Activated T-cell treated with anti-CD3 and anti-CD28 coated beads, Interleukin-2, amount 50 U/mL, for 48 hours (primary cell): Measurements from ENCODE around the gene SLC25A10.

Source experiments
- DNase-seq, 2 experiments: peaks; one replicate each; pipeline ENCODE4 v3.0.0-alpha.2; 2020

Gene SLC25A10, protein sequence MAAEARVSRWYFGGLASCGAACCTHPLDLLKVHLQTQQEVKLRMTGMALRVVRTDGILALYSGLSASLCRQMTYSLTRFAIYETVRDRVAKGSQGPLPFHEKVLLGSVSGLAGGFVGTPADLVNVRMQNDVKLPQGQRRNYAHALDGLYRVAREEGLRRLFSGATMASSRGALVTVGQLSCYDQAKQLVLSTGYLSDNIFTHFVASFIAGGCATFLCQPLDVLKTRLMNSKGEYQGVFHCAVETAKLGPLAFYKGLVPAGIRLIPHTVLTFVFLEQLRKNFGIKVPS

DNA sequence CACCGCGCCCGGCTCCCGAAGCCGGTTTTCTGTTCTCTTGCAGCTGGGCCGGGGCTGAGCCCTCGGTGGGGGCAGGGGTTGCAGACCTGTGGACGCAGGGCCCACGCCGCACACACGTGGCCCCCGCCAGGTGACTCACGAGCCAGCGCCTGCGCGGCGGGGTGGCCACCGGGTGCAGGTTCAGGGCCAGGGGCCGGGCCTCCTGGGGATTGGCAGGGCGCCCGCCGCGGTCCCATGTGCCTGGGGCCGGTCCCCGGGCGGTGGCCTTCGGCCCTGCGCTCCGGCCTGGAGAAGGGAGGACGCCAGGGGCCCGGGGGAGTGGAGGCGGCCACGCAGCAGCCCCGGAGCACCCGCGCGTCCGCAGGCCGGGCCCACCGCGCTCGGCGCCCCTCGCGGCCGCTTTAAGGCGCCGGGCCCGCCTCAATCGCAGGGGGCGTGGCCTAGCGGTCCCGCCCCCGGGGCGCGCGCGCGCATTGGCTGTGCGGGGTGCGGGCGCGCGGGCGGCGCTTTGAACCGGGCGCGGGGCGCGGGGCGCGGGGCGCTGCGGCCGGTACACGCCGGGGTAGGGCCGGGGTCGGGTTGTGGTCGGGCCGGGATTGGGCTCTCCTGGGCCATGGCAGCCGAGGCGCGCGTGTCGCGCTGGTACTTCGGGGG lies at the start of gene SLC25A10:
TSS of gene SLC25A10 (plus strand) at position 471 of the 654 bp plus-strand sequence. CDS start at position 614, 143 bp downstream.
- DNase-seq = peak; percentile 87 to 92

DNA sequence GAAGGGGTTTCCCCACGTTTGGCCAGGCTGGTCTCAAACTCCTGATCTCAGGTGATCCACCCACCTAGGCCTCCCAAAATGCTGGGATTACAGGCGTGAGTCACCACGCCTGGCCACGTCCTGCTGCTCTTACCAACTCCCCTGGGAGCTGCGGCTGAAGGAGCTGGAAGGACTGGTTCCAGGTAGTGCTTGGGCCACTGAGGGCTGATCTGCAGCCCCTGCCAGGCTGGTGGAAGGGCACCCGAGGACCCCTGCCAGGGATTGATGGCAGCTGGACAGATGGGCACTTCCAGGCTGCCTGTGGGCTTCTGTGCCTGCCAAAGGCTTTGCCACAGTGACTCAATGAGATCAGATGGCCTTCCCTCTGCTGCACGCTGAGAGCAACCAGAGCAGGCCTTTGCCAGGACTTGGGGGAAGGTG lies 48.0 kb upstream of the SLC25A10 start:
- peak; percentile 54 to 56 for DNase-seq

DNA sequence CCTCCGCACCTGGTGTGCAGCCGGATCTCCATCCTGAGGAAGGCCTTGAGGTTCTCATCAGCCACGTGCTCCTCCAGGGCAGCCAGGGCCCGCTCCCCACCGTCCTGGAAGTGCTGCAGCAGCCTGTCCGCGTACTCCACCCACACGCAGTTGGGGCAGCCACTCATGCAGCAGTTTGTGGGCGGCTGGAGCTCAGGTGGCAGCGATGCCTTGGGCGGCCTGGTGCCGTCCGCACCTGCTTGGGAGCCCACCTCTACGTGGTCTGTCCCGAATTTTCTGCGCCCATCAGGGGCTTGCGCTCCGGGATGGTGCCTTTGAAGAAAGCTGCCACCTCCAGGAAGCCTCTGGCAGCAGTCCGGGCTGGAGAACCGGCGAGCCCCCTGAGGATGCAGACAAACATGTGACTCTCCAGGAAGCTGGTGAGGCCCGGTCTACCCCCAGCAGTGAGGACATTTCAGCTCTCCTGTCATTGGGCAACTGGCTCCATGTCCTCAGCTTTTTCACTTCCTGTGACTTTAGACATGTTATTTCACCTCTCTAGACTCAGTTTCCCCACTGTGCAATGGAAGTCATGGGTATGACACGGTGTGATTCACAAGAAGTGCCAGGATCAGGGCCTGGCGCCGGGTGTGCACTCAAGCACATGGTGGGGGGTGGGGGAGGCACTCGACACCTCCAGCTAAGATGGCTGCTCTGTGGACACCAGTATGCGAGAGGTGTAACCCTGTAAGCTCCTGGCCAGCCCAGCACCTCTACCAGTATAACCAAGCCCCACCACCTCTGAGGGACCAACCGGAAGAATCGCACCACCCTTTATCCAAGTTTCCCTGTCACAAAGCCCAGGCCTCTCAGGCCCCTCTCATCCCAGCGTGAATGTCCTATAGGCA lies 46.6 kb upstream of the SLC25A10 start:
- peak; percentile 81 to 83 for DNase-seq

DNA sequence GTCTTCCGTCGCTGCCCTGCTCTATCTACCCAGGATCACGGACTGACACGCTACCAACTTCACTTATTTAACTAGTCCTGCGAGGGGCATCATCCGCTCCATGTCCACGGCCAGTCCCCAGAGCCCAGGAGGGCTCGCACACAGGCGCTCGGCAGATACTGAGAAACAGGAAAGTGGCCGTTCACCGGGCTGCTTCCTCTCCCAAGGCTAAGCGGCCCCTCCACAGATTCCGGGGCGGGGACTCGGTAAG lies 46.1 kb upstream of the SLC25A10 start:
- no peak for DNase-seq

DNA sequence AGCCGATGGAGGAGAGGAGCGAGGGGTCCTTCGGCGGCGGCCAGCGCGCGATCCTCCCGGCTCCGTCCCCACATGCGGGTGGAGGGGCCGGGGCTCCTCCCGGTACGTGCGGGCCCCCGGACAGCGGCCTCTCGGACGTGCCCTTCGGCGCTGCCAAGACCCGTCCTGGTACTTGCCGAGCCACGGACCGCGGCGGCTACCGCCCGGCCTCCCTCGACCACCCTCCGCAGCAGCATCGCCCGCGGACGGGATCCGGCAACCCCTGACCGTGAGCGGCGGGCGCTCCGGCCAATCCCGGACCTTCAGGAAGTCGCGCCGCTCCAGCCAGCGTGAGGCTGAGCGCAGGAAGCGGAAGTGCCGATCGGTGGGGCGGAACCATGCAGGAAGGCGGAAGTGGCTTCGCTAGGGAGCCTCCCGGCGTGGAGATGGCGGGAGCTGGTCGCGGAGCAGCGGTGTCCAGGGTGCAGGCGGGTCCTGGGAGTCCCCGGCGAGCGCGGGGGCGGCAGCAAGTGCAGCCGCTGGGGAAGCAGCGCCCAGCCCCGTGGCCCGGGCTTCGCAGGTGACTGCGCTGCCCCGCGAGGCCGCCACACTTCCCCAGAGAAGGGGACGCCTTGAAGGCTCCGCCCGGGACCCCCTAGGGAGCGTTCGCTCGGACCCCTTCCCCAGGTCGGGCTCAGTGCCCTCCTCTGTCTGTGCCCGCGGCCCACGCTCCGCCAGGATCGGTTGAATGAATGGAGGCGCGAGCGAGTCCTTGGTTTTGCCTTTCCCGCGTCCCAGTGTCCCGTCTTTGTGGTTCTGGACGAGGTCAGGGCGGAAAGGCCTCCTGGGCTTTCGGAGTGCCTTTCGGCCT lies 45.5 kb upstream of the SLC25A10 start, which contains the start of the genes CCDC137 and OXLD1:
TSS of gene CCDC137 (plus strand) at position 396 of the 850 bp plus-strand sequence. CDS start at position 426, 30 bp downstream.
TSS of gene OXLD1 (minus strand) at position 264 of the 850 bp plus-strand sequence. CDS start at position 236, 28 bp downstream.
- DNase-seq = peak; percentile 94 to 96

DNA sequence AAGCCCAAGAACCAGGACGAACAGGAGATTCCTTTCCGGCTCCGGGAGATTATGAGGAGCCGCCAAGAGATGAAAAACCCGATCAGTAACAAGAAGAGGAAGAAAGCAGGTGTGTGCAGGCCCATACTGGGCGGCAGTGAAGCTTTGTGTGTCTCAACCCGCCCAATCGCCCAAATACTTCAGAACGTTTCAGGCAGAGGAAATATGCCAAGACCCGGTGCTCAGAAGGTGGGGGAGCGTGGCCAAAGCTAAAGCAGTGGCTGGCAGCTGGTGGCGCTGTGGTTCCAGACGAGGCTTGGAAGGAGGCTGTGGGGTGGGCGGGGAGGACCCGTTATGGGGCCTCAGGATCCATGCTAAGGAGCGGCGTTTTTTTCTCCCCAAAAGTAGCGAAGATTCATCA lies 44.3 kb upstream of the SLC25A10 start:
- DNase-seq = peak in 1 of 2 experiments; percentile 47

DNA sequence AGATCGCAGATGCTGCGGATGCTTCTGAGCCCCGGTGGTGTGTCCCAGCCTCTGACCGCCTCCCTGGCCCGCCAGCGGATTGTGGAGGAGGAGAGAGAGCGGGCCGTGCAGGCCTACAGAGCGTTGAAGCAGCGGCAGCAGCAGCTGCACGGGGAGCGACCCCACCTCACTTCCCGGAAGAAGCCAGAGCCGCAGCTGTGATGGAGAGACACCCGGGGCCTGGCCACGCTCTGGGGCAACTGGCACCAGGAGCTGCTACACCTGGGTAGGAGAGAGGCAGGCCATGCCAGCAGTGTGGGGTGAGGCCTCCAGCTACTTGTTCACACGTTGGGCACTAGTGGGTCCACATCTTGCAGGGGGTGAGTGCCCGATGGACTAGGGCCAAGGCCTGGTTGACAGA lies 39.6 kb upstream of the SLC25A10 start:
- no peak for DNase-seq

DNA sequence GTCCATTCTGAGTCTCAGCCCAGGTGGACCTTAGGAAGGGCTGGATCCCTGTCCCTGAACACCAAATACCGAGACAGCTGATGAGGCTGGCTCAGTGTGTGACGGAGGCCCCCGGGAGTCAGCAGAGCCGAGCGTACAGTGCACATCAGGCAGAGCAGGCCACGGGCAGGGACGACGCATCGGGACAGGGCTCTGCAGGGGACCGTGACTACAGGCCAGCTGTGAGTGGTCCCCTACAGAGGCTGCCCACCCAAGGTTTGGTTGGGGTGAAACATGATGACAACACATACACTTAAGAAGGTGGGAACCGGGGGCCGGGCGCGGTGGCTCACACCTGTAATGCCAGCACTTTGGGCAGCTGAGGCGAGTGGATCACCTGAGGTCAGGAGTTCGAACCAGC lies 39.1 kb upstream of the SLC25A10 start:
- DNase-seq = no peak

DNA sequence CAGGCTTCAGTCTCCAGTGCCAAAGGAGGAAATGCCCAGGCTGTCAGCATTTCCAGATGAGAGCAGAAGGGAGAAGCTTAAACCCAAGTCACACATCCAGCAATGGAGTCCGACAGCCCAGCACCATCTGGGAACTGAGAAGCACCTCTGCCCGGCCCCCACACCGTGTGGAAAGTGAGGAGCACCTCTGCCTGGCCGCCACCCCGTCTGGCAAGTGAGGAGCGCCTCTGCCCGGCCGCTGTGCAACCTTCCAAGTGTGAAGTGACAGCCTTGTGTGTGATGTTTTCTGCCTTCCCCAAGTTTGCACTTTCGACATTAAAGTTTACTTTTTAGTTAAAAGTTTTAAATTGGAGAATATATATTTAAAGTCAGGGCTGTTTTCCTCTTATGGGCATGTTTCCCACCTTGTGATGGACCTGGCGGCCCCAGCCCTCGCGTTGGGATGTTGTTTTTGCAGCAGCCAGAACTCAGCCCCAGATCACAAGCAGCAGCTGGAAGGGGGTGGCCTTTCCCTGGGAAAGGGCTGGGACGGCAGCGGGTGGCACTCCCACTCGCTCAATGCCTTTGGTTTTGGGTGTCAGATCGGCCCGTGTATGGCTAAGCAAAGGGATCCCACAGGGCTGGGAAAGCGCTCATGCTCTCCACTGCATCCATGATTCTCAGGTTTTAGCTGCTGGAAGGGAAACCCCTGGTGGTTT lies 38.4 kb upstream of the SLC25A10 start:
- DNase-seq = no peak

DNA sequence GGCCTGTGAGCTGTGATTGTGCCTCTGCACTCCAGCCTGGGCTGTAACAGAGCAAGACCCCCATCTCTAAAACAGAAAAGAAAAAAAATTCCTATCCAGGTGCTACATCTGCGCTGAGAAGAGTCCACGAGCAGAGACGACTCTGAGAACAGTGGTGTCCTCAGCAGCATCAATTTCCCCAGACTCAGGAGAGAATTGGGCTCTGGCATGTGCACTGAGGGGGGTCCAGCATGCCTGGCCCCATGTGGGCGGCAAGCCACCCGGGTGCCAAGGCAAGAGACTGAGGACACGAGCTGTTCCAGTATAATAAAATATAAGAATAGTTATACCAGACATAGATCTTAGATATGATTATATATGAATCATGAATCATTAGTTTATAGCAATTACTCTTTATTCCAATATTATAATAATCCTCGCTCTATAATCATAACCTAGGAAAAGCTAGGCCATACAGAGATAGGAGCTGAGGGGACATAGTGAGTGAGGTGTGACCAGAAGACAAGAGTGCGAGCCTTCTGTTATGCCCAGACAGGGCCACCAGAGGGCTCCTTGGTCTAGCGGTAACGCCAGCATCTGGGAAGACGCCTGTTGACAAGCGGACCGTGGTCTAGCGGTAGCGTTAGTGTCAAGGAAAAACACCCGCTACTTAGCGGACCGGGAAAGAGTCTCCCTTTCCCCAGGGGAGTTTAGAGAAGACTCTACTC lies 36.4 kb upstream of the SLC25A10 start:
- DNase-seq = peak; percentile 50 to 62

DNA sequence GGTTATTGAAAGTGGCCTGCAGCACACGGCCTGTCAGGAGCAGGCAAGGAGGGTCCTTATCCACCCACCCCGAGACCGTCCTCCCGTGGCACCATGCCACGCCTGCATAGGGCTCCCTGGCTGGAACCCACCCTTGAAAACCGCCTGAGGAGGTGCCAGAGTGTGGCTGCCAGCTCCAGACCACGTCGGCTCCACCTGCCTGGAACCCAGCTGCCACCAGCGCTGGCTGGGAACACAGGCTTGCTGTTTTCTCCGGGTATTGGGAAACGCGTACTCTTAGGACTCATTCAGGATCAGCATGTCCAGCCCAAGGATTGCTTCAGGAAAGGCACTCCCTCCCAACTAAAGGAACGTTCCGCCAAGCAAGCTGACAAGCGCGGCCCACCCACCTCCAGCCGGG lies 35.2 kb upstream of the SLC25A10 start:
- DNase-seq = no peak

DNA sequence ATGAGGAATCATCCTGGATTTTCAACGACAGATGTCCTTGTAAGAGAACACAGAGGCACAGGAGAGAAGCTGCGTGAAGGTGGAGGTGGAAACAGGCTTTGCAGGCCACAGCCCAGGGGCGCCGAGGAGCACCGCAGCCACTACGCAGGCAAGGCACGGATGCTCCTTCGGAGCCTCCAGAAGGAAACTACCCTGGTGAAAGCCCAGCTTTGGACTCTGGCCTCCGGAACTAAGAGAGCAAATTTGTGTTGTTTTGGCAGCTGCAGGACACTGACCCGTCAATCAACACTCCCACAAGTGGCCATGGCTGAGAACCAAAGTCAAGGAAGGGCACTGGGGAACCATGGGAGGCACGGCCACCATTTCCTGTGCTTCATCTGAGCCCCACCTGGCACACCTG lies 31.9 kb upstream of the SLC25A10 start:
- DNase-seq = no peak

DNA sequence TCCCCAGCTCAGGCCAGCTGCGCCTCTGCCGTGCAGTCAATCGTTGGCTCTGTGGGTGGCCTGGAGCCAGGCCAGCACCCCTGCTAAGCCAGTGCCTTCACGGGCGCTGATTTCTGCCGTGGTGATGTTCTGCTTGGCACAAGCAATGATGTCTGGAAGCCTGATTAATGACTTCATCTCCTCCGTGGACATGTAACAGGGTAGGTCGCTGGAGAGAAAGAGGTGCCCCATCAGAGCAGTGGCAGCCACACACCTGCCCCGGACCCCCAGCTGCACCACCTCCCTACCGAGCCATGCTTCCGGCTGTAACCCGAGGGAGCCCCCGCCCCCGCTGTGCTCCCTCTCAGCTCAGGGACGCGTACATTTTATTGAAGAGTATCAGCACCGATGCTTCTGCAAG lies 30.4 kb upstream of the SLC25A10 start:
- DNase-seq = no peak

DNA sequence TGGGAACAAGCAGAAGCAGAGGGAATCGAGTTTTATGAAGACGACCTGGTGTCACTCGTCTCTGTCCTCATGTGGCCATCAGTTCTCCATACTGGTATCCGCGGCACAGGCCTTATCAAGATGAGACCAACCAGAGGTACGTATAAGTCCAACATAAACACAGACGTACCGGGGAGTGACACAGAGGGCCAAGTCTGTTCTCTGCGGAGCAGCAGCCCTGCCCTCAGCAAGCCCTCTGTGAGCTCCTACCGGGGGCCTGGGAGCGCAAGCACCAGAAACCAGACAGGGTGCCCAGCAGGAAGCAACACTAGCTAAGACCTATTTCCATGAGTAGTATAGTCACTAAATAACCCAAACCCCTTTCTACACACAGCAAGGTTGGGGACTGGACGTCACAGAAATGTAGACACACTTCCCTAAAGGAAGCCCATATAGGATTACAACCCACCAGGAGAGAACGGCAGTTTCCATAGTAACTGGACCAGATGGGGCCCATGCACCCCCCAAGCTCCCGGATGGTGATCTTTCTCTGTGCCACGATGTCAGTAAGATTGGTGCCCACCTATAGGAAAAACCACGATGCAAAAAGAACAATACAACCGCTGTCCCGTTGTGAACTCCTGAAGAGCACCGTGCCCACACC lies 29.4 kb upstream of the SLC25A10 start:
- no peak for DNase-seq

DNA sequence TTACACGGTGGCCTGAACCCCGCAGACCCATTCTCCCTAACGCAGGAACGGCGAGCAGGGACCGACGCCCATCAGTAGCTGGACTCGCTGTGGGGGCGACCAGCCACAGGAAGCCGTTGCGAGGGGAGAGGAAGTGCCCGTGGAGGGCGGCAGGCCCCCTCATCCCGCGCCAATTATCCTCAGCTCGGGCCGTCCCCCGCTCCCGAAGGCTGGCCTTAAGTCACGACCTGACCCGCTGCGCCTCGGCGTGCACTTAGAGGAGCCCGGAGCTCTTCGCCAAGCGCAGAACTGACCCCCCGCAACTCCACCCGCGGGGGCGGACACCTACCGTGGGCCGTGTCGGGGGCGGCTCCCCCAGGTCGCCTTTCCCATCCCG lies 28.9 kb upstream of the SLC25A10 start:
- DNase-seq = no peak

DNA sequence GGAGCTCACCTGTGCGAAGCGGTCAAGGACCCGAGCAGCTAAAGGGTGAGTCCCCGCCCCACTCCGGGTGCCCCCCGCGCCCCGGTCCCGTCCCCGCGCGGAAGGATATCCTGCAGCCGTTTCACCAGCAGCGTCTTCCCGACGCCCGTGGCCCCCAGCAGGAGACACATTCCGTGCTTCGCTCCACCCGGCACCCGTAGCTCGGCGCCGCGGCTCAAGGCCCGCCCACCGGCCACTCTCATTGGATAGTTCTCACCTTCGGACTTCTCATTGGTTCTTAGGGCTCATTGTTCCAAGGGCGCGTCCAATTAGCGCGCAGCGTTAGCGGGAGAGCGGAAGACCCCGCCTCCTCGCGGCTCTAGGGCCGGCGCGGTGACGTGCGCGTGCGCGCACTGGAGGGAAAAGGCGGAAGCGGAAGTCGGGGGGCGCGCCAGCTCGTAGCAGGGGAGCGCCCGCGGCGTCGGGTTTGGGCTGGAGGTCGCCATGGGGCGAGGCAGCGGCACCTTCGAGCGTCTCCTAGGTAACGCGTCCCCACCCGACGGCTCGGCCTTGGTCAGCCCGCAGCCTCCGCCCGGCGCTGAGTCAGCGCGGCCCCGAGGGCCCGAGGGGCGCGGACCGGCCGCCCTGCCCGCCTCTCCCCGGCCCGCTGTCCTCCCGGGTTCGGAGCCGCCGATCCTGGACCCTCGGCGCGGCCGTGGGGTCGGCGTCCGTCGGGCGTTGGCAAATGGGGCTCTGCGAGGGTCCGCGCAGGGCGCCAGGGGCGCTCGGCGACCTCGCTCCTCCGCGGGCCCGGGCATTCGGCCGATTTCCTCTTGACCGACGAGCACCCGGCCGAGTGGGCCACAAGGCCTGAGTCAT lies 28.3 kb upstream of the SLC25A10 start, which contains the start of the genes ARL16 and HGS:
TSS of gene ARL16 (minus strand) at position 214 of the 858 bp plus-strand sequence. CDS start at position 170, 44 bp downstream.
TSS of gene HGS (plus strand) at position 428 of the 858 bp plus-strand sequence. CDS start at position 484, 56 bp downstream.
- peak; percentile 99 to 100 for DNase-seq

DNA sequence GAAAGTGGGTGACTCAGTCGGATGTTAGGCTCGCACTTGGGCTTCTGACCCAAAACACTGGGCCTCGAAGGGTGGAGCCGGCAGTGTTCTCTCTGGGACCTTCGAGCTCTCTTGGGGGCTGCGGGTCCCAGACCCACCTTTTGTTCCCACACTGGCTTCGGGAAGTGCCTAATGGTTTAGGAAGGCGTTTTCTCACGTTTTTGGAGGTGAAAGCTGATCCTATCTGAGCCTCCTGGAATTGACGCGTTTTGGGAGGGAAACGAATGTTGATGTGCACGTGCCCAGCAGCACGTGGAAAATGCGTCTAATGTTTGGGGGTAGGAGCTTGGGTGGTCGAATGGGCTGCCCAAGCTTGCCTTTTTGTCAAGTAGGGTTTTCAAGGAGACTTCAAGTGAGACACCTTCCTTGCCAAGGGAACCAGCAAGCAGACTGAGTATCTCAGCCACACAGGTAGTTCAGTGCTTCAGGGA lies 27.6 kb upstream of the SLC25A10 start:
- DNase-seq = peak in 1 of 2 experiments; percentile 62

DNA sequence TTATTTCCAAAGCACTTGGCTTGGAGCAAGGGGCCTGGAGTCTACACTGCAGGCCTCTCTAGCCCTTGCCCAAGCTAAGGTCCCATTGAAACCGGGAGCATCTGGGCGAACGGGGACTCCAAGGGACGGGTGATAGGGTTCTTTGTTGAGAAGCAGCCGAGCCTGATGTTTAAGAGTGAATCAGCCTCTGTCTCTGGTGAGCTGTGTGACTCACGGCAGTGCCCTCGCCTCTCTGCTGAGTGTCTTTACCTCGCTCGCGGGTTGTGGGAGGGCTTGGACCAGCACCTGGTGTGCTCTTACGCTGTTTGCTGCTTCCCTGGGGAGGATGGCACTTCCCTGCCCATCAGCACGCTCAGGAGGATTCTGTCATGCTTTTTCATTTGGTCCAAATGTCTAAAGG lies 27.0 kb upstream of the SLC25A10 start:
- peak; percentile 75 to 77 for DNase-seq

DNA sequence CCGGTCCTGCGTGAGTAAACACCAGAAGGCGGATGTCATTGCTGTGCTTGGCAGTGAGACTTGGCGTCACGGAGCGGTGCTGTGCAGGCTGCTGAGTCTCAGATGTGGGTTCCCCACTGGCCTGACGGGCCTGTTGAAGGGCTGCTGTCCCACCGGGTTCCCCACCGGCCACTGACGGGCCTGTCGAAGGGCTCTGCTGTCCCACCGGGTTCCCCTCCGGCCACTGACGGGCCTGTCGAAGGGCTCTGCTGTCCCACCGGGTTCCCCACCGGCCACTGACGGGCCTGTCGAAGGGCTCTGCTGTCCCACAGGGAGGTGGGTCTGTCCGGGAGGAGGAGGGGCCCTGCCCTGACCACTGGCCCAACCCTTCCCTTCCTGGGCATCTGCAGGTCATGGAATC lies 25.5 kb upstream of the SLC25A10 start:
- DNase-seq = no peak
